ENCODE measurements around the gene STRC.
"Not testable (repeated sequence)": the region's sequence is repeated elsewhere in the genome, so short reads cannot be mapped to it uniquely, and the experiment has no call there.

STRC gene

GRCh38 chr15:43562753-43563152, 55.8 kb downstream of the STRC start:
- DNase-seq = not testable (repeated sequence)

- no peak for DNase-seq
These were observed 65.6 kb downstream of the STRC start for GRCh38 chr15:43552986-43553385.

- DNase-seq = no peak
These were observed 66.3 kb downstream of the STRC start for GRCh38 chr15:43552256-43552655.

GRCh38 chr15:43550527-43551363, 67.9 kb downstream of the STRC start:
- DNase-seq = no peak

All from T-helper 9 cell (primary cell).